ENCODE results near the gene NFS1. TPM values are rescaled to one million over a fixed set of nuclear protein-coding genes. Genes with fewer than 3 reads are reported as not detected.

The NFS1 gene
- polyA plus RNA-seq, 1 donor (not counting 4 experiments of a cell fraction or from before 2014, with no cell fraction given): 39.6 TPM

DNA sequence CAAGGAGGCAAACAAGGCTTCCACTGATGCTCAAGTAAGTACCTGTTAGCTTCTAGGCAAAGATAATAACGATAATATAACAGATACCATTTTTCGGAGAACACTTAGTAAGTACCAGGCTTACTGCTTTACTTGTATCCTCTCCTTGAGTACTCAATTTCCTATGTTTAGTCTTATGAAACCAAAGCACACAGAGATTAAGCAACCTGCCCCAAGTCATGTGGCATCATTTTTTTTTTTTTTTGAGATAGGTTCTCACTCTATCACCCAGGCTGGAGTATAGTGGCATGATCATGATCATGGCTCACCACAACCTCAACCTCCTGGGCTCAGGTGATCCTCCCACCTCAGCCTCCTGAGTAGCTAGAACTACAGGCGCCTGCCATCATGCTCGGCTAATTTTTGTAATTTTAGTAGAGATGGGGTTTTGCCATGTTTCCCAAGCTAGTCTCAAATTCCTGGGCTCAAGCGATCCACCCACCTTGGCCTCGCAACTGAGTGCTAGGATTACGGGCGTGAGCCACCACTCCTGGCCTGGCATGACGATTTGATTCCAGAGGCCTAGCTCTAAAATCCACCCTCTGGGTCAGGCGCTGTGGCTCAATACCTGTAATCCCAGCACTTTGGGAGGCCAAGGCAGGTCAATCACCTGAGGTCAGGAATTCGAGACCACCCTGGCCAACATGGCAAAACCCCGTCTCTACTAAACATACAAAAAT is 69.6 kb downstream of the NFS1 start:
- dilution Hi-C loops (cut with MboI; ENCODE audit: extremely low pct_ligation_motif_present, low sequenced_read_pairs): no loop called here
- H3K27me3 ChIP-seq (ENCODE audit: control insufficient read depth, extremely low read depth, insufficient read depth, low read length): no peaks in the 10 kb centered on the region
- no peak for TF ChIP-seq EZH2 (IDR thresholded peaks at IDR 0.05; ENCODE audit: low read length)
- TF ChIP-seq, protein P1, sequence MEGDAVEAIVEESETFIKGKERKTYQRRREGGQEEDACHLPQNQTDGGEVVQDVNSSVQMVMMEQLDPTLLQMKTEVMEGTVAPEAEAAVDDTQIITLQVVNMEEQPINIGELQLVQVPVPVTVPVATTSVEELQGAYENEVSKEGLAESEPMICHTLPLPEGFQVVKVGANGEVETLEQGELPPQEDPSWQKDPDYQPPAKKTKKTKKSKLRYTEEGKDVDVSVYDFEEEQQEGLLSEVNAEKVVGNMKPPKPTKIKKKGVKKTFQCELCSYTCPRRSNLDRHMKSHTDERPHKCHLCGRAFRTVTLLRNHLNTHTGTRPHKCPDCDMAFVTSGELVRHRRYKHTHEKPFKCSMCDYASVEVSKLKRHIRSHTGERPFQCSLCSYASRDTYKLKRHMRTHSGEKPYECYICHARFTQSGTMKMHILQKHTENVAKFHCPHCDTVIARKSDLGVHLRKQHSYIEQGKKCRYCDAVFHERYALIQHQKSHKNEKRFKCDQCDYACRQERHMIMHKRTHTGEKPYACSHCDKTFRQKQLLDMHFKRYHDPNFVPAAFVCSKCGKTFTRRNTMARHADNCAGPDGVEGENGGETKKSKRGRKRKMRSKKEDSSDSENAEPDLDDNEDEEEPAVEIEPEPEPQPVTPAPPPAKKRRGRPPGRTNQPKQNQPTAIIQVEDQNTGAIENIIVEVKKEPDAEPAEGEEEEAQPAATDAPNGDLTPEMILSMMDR (optimal IDR thresholded peaks at IDR 0.05 in 1 of 3, IDR thresholded peaks at IDR 0.05 in 1 of 3, conservative IDR thresholded peaks at IDR 0.05 in 1 of 3; ENCODE audit: extremely low read depth in 1 of 3, insufficient read depth in 2 of 3, low read length in 3 of 3): no peak
- no peak overlapping the region for H3K9ac ChIP-seq (ENCODE audit: control insufficient read depth, extremely low read depth, insufficient read depth, low read length)
- DNase-seq (ENCODE audit: low read depth, low spot score): no peak
- H3K79me2 ChIP-seq (ENCODE audit: control insufficient read depth, insufficient read depth, low read length): no peaks in the 10 kb centered on the region
- H2AFZ ChIP-seq (ENCODE audit: control insufficient read depth, low read length): no peak overlapping the region
- no peak overlapping the region for H3K4me2 ChIP-seq (ENCODE audit: control insufficient read depth, extremely low read depth, insufficient read depth, low read depth, low read length)
- no peak overlapping the region for H3K27ac ChIP-seq (ENCODE audit: control insufficient read depth, insufficient read depth, low read length)
- H3K9me1 ChIP-seq (ENCODE audit: control insufficient read depth, extremely low read depth, insufficient read depth, low read length): no peaks in the 10 kb centered on the region
- peaks cover 9% of the 10 kb centered on the region for H3K4me1 ChIP-seq (ENCODE audit: control insufficient read depth, extremely low read depth, insufficient read depth, low read length)
- no peak overlapping the region for H3K4me3 ChIP-seq (ENCODE audit: control insufficient read depth in 2 of 3, extremely low read depth in 1 of 3, insufficient read depth in 2 of 3, low read depth in 1 of 3, low read length in 3 of 3)
- peaks cover 33 to 42% of the 10 kb centered on the region in 2 experiments for H3K36me3 ChIP-seq (ENCODE audit: control insufficient read depth in 2 of 2, extremely low read depth in 1 of 2, insufficient read depth in 2 of 2, low read length in 2 of 2)
- peaks cover 2% of the 10 kb centered on the region for H4K20me1 ChIP-seq (ENCODE audit: control insufficient read depth, extremely low read depth, insufficient read depth, low read length)
- H3K9me3 ChIP-seq (ENCODE audit: control insufficient read depth, low read depth, low read length): no peaks in the 10 kb centered on the region
- no peak for FAIRE-seq

DNA sequence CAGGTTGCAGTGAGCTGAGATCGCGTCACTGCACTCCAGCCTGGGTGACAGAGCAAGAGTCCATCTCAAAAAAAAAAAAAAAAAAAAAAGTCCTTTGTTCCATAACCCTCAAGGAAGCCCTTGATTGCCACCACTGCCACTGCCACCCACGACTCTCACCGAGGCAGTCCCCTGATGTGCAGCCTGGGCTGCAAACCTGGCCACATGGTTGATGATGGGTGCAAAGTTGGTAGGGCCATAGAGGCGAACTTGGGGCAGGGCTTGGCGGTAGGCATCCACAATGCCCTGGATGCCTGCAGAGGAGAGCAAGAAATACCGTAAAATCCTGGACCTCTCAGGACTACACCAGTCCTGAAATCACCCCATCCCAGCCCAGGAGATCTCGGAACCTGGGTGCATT is 72.0 kb downstream of the NFS1 start:
- dilution Hi-C loops (cut with MboI; ENCODE audit: extremely low pct_ligation_motif_present, low sequenced_read_pairs): no loop called here

More for the DNA sequence above, 72.0 kb downstream of the NFS1 start:
- Histone ChIP-seq H3K9me1 (ENCODE audit: control insufficient read depth, extremely low read depth, insufficient read depth, low read length) (no peaks in the 10 kb centered on the region), H4K20me1 (ENCODE audit: control insufficient read depth, extremely low read depth, insufficient read depth, low read length) (no peaks in the 10 kb centered on the region), H3K4me3 (ENCODE audit: control insufficient read depth in 2 of 3, extremely low read depth in 1 of 3, insufficient read depth in 2 of 3, low read depth in 1 of 3, low read length in 3 of 3) (no peak overlapping the region), H3K9ac (ENCODE audit: control insufficient read depth, extremely low read depth, insufficient read depth, low read length) (no peak overlapping the region), H2AFZ (ENCODE audit: control insufficient read depth, low read length) (no peak overlapping the region), H3K9me3 (ENCODE audit: control insufficient read depth, low read depth, low read length) (no peaks in the 10 kb centered on the region), H3K27me3 (ENCODE audit: control insufficient read depth, extremely low read depth, insufficient read depth, low read length) (no peaks in the 10 kb centered on the region), H3K36me3 (ENCODE audit: control insufficient read depth in 2 of 2, extremely low read depth in 1 of 2, insufficient read depth in 2 of 2, low read length in 2 of 2) (peaks cover 30 to 36% of the 10 kb centered on the region in 2 experiments), H3K4me2 (ENCODE audit: control insufficient read depth, extremely low read depth, insufficient read depth, low read depth, low read length) (no peak overlapping the region), H3K4me1 (ENCODE audit: control insufficient read depth, extremely low read depth, insufficient read depth, low read length) (peaks cover 9% of the 10 kb centered on the region), H3K79me2 (ENCODE audit: control insufficient read depth, insufficient read depth, low read length) (no peaks in the 10 kb centered on the region), H3K27ac (ENCODE audit: control insufficient read depth, insufficient read depth, low read length) (no peak overlapping the region)
- TF ChIP-seq, protein P1 (optimal IDR thresholded peaks at IDR 0.05 in 1 of 3, IDR thresholded peaks at IDR 0.05 in 1 of 3, conservative IDR thresholded peaks at IDR 0.05 in 1 of 3; ENCODE audit: extremely low read depth in 1 of 3, insufficient read depth in 2 of 3, low read length in 3 of 3): no peak
- FAIRE-seq (no peak), DNase-seq (ENCODE audit: low read depth, low spot score) (no peak)

Data from keratinocyte (primary cell).